Mesenchymal stem cell (in vitro differentiated cells and primary cell): ENCODE measurements around the gene FTH1.

Experiments
- DNase-seq: peaks from one replicate; pipeline ENCODE4 v3.0.0-alpha.2; 2013
- H2AFZ ChIP-seq: one replicate; pipeline ENCODE4 v1.6.1; 2013; ENCODE audit warnings: low read depth, mild to moderate bottlenecking, control low read depth, inconsistent platforms, low read length, moderate library complexity
- H2AK5ac ChIP-seq: 2 replicates; pipeline ENCODE4 v1.6.1; 2013; ENCODE audit warnings: low read length, moderate library complexity, mild to moderate bottlenecking, inconsistent platforms; ENCODE audit not compliant: severe bottlenecking
- H2BK120ac ChIP-seq: one replicate; pipeline ENCODE4 v1.6.1; 2013; ENCODE audit warnings: low read depth, mild to moderate bottlenecking, inconsistent platforms, low read length, moderate library complexity
- H2BK12ac ChIP-seq, 2 experiments: one replicate each; pipeline ENCODE4 v1.6.1; 2013; ENCODE audit warnings: inconsistent platforms in 2 of 2, low read length in 2 of 2, mild to moderate bottlenecking in 2 of 2, moderate library complexity in 2 of 2, control low read depth in 1 of 2
- H2BK15ac ChIP-seq: one replicate; pipeline ENCODE4 v1.6.1; 2013; ENCODE audit warnings: mild to moderate bottlenecking, low read depth, inconsistent platforms; ENCODE audit not compliant: poor library complexity, severe bottlenecking
- H2BK5ac ChIP-seq: 2 replicates; pipeline ENCODE4 v1.6.1; 2013; ENCODE audit warnings: low read depth, mild to moderate bottlenecking, low read length, control low read depth, inconsistent platforms; ENCODE audit not compliant: poor library complexity, severe bottlenecking
- H3K14ac ChIP-seq, 2 experiments: one replicate each; pipeline ENCODE4 v1.6.1; 2013; ENCODE audit warnings: inconsistent platforms in 2 of 2, low read length in 2 of 2, control low read depth in 1 of 2, mild to moderate bottlenecking in 1 of 2, moderate library complexity in 1 of 2
- H3K18ac ChIP-seq, 2 experiments: one replicate each; pipeline ENCODE4 v1.6.1; 2013; ENCODE audit warnings: inconsistent platforms in 2 of 2, low read length in 2 of 2, control low read depth in 1 of 2, low read depth in 1 of 2, mild to moderate bottlenecking in 1 of 2
- H3K23ac ChIP-seq, 2 experiments: one replicate each; pipeline ENCODE4 v1.6.1; 2013; ENCODE audit warnings: inconsistent platforms in 2 of 2, low read length in 2 of 2, mild to moderate bottlenecking in 2 of 2, moderate library complexity in 2 of 2, control low read depth in 1 of 2
- H3K27ac ChIP-seq: 2 replicates; pipeline ENCODE4 v1.5.1; 2013; ENCODE audit warnings: mild to moderate bottlenecking, moderate library complexity, low read length, control low read depth, inconsistent platforms; ENCODE audit not compliant: poor library complexity, severe bottlenecking
- H3K27me3 ChIP-seq, 2 experiments: 2 replicates each; pipeline versions ENCODE4 v1.6.1 to v1.7.0; 2013; ENCODE audit warnings: low read length in 2 of 2, mild to moderate bottlenecking in 2 of 2, moderate library complexity in 2 of 2, control low read depth in 1 of 2, inconsistent platforms in 1 of 2; ENCODE audit not compliant: control insufficient read depth in 1 of 2, insufficient read depth in 1 of 2
- H3K36me3 ChIP-seq, 2 experiments: 2 replicates each; pipeline versions ENCODE4 v1.6.1 to v1.7.0; 2013; ENCODE audit warnings: low read length in 2 of 2, control low read depth in 1 of 2, inconsistent platforms in 1 of 2, low read depth in 1 of 2, mild to moderate bottlenecking in 1 of 2; ENCODE audit not compliant: insufficient read depth in 2 of 2, control insufficient read depth in 1 of 2
- H3K4ac ChIP-seq, 2 experiments: one replicate each; pipeline ENCODE4 v1.6.1; 2013; ENCODE audit warnings: inconsistent platforms in 2 of 2, low read length in 2 of 2, mild to moderate bottlenecking in 2 of 2, moderate library complexity in 2 of 2, control low read depth in 1 of 2, low read depth in 1 of 2
- H3K4me1 ChIP-seq: 2 replicates; pipeline ENCODE4 v1.6.1; 2013; ENCODE audit warnings: low read depth, low read length, control low read depth; ENCODE audit not compliant: control insufficient read depth, insufficient read depth
- H3K4me2 ChIP-seq: 2 replicates; pipeline ENCODE4 v1.6.1; 2013; ENCODE audit warnings: low read length, mild to moderate bottlenecking, inconsistent platforms; ENCODE audit not compliant: poor library complexity, severe bottlenecking
- H3K4me3 ChIP-seq, 2 experiments: 2 replicates each; pipeline versions ENCODE4 v1.5.1 to v1.7.0; 2013; ENCODE audit warnings: low read length in 2 of 2, mild to moderate bottlenecking in 2 of 2, control low read depth in 1 of 2, low read depth in 1 of 2; ENCODE audit not compliant: insufficient read depth in 1 of 2
- H3K79me1 ChIP-seq: replicated peaks from 2 replicates; pipeline ENCODE4 v1.6.1; 2013; ENCODE audit warnings: mild to moderate bottlenecking, control low read depth, low read length, inconsistent platforms; ENCODE audit not compliant: poor library complexity, severe bottlenecking
- H3K9ac ChIP-seq: 2 replicates; pipeline ENCODE4 v1.7.0; 2013; ENCODE audit warnings: mild to moderate bottlenecking, low read length, moderate library complexity
- H3K9me3 ChIP-seq: 2 replicates; pipeline ENCODE4 v1.7.0; 2013; ENCODE audit warnings: mild to moderate bottlenecking, low read length; ENCODE audit not compliant: control insufficient read depth
- H4K8ac ChIP-seq: one replicate; pipeline ENCODE4 v1.6.1; 2013; ENCODE audit warnings: inconsistent platforms, mild to moderate bottlenecking, low read length, moderate library complexity
- H4K91ac ChIP-seq: one replicate; pipeline ENCODE4 v1.6.1; 2013; ENCODE audit warnings: mild to moderate bottlenecking, low read length, inconsistent platforms
- WGBS: methylation state at CpG from one replicate; pipeline ENCODE4 v1.1.7; 2013; ENCODE audit warnings: mixed read lengths; 5-methylcytosine and 5-hydroxymethylcytosine counted together

Gene FTH1

GRCh38 chr11:61940466-61940865, 27.0 kb downstream of the FTH1 start:
- Histone ChIP-seq H3K4me1 (no peaks in the 10 kb centered on the region), H3K27ac (no peak overlapping the region), H2BK15ac (no peak overlapping the region), H3K23ac (no peak overlapping the region), H2BK12ac (no peak overlapping the region), H3K9me3 (peaks cover 9% of the 10 kb centered on the region), H3K4me3 (no peak overlapping the region), H4K8ac (no peak overlapping the region), H2BK5ac (no peak overlapping the region), H2BK120ac (no peak overlapping the region), H3K79me1 (no peaks in the 10 kb centered on the region), H4K91ac (no peak overlapping the region), H3K14ac (no peak overlapping the region), H2AK5ac (no peak overlapping the region), H3K18ac (no peak overlapping the region), H3K36me3 (no peaks in the 10 kb centered on the region), H3K4me2 (no peak overlapping the region), H2AFZ (no peak overlapping the region), H3K9ac (no peak overlapping the region), H3K27me3 (no peaks in the 10 kb centered on the region), H3K4ac (no peak overlapping the region)
- 88% methylated on average over 10 of the region's 10 CpGs for WGBS
- DNase-seq: no peak

GRCh38 chr11:61935861-61936260, 31.6 kb downstream of the FTH1 start:
- Histone ChIP-seq H3K4ac (no peak overlapping the region), H4K8ac (no peak overlapping the region), H3K27me3 (peaks cover 0 to 8% of the 10 kb centered on the region in 2 experiments), H3K14ac (no peak overlapping the region), H3K4me2 (no peak overlapping the region), H4K91ac (no peak overlapping the region), H2BK5ac (no peak overlapping the region), H3K9ac (no peak overlapping the region), H3K36me3 (no peaks in the 10 kb centered on the region), H3K23ac (no peak overlapping the region), H3K27ac (no peak overlapping the region), H2BK12ac (no peak overlapping the region), H2AK5ac (no peak overlapping the region), H3K79me1 (no peaks in the 10 kb centered on the region), H3K9me3 (peaks cover 9% of the 10 kb centered on the region), H3K18ac (no peak overlapping the region), H2BK120ac (no peak overlapping the region), H2AFZ (no peak overlapping the region), H3K4me1 (no peaks in the 10 kb centered on the region), H2BK15ac (no peak overlapping the region), H3K4me3 (no peak overlapping the region)
- WGBS: 69% methylated on average over 2 of the region's 2 CpGs
- no peak for DNase-seq

- H3K79me1 ChIP-seq: no peaks in the 10 kb centered on the region
- no peak overlapping the region for H3K4ac ChIP-seq
- H4K8ac ChIP-seq: no peak overlapping the region
- no peak overlapping the region for H2AK5ac ChIP-seq
- H2BK12ac ChIP-seq: no peak overlapping the region
- H3K18ac ChIP-seq: no peak overlapping the region
- 100% methylated on average over 1 of the region's 3 CpGs for WGBS
- no peak for DNase-seq
- H3K9ac ChIP-seq: no peak overlapping the region
- peaks cover 0 to 8% of the 10 kb centered on the region in 2 experiments for H3K27me3 ChIP-seq
- H3K4me1 ChIP-seq: no peaks in the 10 kb centered on the region
- H3K14ac ChIP-seq: no peak overlapping the region
- H3K23ac ChIP-seq: no peak overlapping the region
- H4K91ac ChIP-seq: no peak overlapping the region
- no peaks in the 10 kb centered on the region for H3K9me3 ChIP-seq
- H2BK5ac ChIP-seq: no peak overlapping the region
- H3K4me3 ChIP-seq: no peak overlapping the region
- H3K27ac ChIP-seq: no peak overlapping the region
- H2AFZ ChIP-seq: no peak overlapping the region
- no peak overlapping the region for H3K4me2 ChIP-seq
- no peak overlapping the region for H2BK15ac ChIP-seq
- no peak overlapping the region for H2BK120ac ChIP-seq
- H3K36me3 ChIP-seq: no peaks in the 10 kb centered on the region
Measured at GRCh38 chr11:61930933-61931332, 36.5 kb downstream of the FTH1 start.

GRCh38 chr11:61928606-61929005, 38.8 kb downstream of the FTH1 start:
- Histone ChIP-seq H3K79me1 (no peaks in the 10 kb centered on the region), H3K18ac (no peak overlapping the region), H2BK120ac (no peak overlapping the region), H3K27ac (no peak overlapping the region), H3K14ac (no peak overlapping the region), H2AFZ (no peak overlapping the region), H2BK15ac (no peak overlapping the region), H2AK5ac (no peak overlapping the region), H3K23ac (no peak overlapping the region), H3K9ac (peak overlapping the region; percentile 11), H3K27me3 (peaks cover 0 to 5% of the 10 kb centered on the region in 2 experiments), H4K91ac (no peak overlapping the region), H2BK5ac (no peak overlapping the region), H3K4ac (no peak overlapping the region), H3K4me2 (no peak overlapping the region), H3K36me3 (no peaks in the 10 kb centered on the region), H4K8ac (no peak overlapping the region), H3K4me3 (peak overlapping the region in 1 of 2 experiments; percentile 13), H3K9me3 (no peaks in the 10 kb centered on the region), H3K4me1 (peaks cover 5% of the 10 kb centered on the region), H2BK12ac (no peak overlapping the region)
- DNase-seq: no peak
